GM12891 (cell line): ENCODE data around the gene NTPCR.
"Not testable (repeated sequence)": the region's sequence is repeated elsewhere in the genome, so short reads cannot be mapped to it uniquely, and the experiment has no call there.

Experiments
- DNase-seq: peaks from one replicate; pipeline ENCODE4 v3.0.0; 2011; ENCODE audit warnings: low spot score; ENCODE audit not compliant: insufficient read length
- FAIRE-seq: peaks from 2 replicates; lab custom pipeline; 2011; peaks lifted over from hg19 to GRCh38; lab: Jason Lieb, UNC
- PAX5 ChIP-seq: IDR thresholded peaks from 2 replicates; pipeline ENCODE4 v1.6.1; 2011; ENCODE audit warnings: low read length, moderate library complexity, mild to moderate bottlenecking; ENCODE audit not compliant: insufficient read depth, severe bottlenecking
- POLR2A ChIP-seq: IDR thresholded peaks from 2 replicates; pipeline ENCODE4 v1.6.1; 2011; ENCODE audit warnings: low read depth, low read length, control low read depth
- POLR2AphosphoS5 ChIP-seq: IDR thresholded peaks from 2 replicates; pipeline ENCODE4 v1.6.1; 2011; ENCODE audit warnings: low read depth, low read length, control low read depth
- POU2F2 ChIP-seq: IDR thresholded peaks from 2 replicates; pipeline ENCODE4 v1.6.1; 2011; ENCODE audit warnings: low read depth, mild to moderate bottlenecking, control low read depth, low read length, moderate library complexity
- SPI1 ChIP-seq: IDR thresholded peaks from 2 replicates; pipeline ENCODE4 v1.6.1; 2011; ENCODE audit warnings: low read depth, low read length, control low read depth
- TAF1 ChIP-seq: IDR thresholded peaks from 2 replicates; pipeline ENCODE4 v1.6.1; 2011; ENCODE audit warnings: low read depth, low read length, control low read depth

NTPCR gene

DNA sequence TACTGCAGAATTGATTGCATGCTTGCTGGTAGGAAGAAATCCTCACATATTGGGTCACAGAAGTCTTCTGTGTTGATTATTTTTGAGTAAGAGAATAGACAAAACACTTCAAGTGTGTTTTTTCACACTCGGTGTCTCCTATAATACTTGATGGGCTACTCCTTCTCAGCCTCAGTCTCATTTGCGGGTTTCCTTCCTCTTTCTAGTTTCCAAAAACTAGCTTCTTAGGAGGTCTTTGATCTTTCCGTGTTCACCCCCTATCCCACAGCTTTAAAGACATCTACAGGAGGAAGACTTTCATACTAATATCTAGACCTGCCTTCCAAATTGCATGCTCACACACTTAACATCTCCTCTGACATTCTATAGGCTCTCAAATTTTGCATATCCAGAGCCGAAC lies 40.7 kb upstream of the NTPCR start:
- TF ChIP-seq POLR2AphosphoS5 (no peak), POLR2A (no peak), PAX5 (no peak), POU2F2 (no peak), TAF1 (no peak), SPI1 (no peak)
- DNase-seq, result no peak
- FAIRE-seq, result no peak

DNA sequence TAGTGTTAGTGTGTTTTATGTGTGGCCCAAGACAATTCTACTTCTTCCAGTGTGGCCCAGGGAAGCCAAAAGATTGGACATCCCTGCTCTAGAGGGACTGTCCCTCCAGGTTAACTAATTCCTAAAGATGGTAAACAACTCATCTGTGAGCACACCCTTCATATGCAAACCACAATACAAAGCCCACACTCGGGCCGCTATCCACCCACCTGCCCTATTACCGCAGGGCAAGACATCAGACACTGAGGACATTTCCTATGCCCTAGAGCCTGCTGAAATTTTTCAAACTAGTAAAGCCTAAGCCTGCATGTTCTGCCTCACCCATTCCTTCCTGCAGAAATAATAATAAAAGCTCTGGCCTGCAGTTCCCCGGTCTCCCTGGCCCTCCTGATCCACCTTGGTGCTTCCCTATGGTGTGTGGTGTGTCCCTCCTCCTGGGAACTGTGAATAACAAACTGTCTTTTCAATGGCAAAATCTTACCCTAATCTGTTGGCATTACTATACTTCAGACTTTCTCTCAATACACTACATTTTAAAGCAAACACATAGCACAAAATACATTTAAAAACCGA lies 39.3 kb upstream of the NTPCR start:
- TF ChIP-seq POU2F2 (no peak), POLR2AphosphoS5 (no peak), POLR2A (no peak), SPI1 (no peak), TAF1 (no peak), PAX5 (no peak)
- FAIRE-seq (no peak), DNase-seq (no peak)

DNA sequence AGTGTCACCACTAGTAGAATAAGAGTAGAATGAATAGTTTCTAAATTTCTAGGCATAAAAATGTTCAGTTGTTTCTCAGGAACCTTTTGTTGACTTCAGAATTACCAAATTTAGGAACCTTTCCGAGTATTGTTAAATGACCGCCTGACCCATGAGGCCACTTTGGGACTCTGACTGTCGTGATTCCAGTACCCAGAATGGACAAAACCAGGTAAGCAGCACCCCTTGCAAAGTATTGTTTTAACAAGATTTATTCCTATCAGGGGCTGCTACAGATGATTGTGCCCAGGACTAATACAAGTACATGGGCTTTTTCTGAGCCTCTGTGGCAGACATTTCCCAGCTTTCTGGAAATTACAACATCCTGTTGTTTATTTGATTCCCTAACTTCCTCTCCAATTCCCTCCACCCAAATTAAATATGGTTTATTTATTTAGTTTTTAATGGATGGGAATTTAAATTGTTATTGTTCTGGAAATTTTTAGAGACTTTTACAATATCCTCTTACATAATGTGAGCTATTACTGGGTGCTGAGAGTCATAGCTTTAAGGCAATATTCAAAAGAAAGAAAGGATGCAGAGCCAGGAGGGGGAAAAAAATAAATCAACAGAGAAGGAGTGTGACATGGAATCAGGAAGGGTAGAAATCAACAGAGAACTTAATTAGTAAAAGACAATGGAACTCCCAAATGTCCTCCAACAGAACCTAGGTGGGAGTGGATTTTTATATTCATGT lies 37.4 kb upstream of the NTPCR start:
- TF ChIP-seq SPI1, result no peak
- no peak for DNase-seq
- no peak for FAIRE-seq

DNA sequence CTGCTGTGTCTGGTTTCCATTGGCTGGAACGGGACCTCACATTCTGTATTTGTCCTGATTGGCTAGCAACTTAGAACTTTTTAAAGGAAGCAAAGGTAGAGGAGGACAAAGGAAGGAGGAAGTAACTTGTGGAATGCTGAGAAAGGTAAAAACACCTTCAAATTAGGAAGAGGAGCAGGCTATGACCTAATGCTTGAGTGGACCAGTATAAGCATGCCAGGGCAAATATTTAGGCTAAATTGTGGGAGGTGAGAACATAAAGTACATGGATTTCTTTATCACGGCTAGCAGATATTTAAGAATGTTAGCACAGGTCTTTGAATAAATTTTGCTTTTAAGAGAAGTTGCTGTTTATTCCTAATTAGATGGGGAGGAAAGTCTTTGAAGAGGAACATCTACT lies 36.1 kb upstream of the NTPCR start:
- DNase-seq, FAIRE-seq: not testable (repeated sequence)

DNA sequence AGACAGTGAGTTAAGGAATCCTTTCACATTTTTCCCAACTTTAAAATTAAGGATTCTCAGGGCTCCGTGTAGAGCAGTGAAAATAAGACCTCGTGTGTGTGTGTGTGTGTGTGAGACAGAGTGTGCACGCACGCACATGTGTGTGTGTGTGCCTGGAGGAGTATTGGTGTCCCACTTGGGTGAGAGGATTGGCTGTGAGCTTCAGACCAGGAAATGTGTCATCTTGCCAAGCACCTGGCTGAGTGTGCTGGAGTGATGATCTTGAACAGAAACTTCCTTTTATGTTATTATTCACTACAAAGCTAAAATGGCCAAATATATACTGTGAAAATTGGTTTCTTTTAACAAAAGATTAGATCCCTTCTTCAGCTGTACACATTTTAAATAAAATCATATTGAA lies 35.2 kb upstream of the NTPCR start:
- DNase-seq (no peak), FAIRE-seq (peak; percentile 23)
- TF ChIP-seq SPI1 (no peak), POLR2AphosphoS5 (no peak), TAF1 (no peak), PAX5 (no peak), POLR2A (no peak), POU2F2 (no peak)

DNA sequence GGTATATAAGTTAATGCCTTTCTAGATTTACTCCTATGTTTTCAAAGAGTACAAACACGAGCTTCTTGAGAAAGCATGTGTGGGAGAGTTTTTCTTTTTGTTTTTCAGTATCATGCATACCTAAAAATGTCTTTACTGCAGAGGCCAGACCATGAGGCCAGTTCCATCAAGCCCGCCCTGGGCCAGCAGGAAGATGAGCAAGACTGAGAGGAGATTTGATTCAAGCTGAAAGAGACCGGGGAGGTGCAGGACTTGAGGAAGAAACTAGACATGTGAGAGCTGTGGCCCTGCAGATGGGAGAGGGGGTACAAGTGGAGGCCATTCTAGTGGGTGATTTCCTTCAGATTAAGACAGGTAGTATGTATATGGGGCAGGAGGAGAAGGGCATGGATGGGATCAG lies 33.4 kb upstream of the NTPCR start:
- FAIRE-seq, result no peak
- no peak for DNase-seq
- TF ChIP-seq TAF1 (no peak), POU2F2 (no peak), PAX5 (no peak), POLR2AphosphoS5 (no peak), SPI1 (no peak), POLR2A (no peak)

DNA sequence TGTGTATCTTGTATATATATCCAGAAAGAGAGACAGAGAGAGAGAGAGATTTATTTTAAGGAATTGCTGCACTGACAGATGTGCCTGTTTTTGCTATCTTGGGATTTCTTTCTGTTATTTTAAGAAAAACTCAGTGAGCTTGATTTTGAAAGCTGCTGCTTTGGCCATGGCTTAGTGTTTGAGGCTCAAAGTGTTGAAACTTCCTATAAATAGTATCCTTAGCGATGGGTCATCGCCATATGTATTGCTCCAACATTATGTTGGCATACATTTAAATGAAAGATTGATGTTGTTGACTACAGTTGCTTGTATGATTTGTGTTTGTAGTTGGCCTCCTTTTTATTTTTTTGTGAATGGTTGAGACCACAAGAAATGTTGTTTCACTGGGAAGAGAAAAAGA lies 29.0 kb upstream of the NTPCR start:
- no peak for TF ChIP-seq POLR2AphosphoS5
- no peak for TF ChIP-seq POLR2A
- TF ChIP-seq PAX5, result no peak
- no peak for TF ChIP-seq POU2F2
- TF ChIP-seq TAF1, result no peak
- no peak for TF ChIP-seq SPI1
- FAIRE-seq (no peak), DNase-seq (no peak)

DNA sequence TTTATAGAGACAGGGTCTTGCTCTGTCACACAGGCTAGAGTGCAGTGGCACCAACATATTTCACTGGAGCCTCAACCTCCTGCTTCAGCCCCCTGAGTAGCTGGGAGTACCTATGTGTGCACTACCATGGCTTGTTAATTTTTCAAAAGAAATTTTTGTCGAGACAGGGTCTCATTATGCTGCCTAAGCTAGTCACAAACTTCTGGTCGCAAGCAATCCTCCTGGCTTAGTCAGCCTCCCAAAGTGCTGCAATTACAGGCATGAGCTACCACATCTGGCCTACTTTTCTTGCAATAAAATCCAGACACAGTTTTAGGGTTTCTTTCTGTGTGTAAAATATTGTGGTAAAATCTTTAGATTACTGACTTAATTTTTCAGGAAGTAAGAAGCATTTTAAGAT lies 27.9 kb upstream of the NTPCR start:
- no peak for TF ChIP-seq TAF1
- no peak for TF ChIP-seq SPI1
- no peak for TF ChIP-seq POLR2A
- TF ChIP-seq PAX5, result no peak
- no peak for TF ChIP-seq POLR2AphosphoS5
- TF ChIP-seq POU2F2, result no peak
- DNase-seq (no peak), FAIRE-seq (no peak)

DNA sequence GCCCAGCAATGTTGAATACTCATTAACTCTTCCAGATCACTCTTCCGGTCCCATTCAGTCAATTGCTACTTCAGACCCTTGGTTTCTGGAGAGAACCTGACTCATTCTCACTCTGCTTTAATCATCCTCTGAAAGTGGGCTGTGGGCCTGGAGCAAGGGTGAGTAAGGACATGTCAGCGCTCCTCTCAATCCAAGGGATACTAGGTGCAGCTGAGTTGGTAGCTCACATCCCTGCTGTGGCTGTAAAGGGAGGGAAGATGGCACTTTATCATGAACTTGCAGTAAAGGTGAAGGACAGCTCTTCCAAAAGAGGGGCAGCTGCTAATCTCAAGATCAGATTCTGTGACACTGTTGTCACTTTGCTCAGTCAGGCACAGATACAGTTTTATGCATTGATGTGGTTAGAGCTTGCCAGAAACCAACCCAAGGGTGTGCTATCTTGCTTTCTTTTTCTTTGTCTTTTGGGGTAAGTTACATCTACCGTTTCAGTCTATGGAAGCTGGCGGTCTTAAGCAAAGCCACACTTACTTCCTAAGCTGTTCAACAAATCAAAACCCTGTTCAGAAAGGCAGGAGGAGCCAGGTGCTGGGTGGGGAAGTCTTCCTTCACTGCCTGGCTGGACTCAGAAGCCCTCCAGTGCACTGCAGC lies 26.5 kb upstream of the NTPCR start:
- peak; percentile 43 for FAIRE-seq
- TF ChIP-seq TAF1 (no peak), PAX5 (no peak), POU2F2 (no peak), POLR2A (no peak), POLR2AphosphoS5 (no peak), SPI1 (no peak)
- no peak for DNase-seq

DNA sequence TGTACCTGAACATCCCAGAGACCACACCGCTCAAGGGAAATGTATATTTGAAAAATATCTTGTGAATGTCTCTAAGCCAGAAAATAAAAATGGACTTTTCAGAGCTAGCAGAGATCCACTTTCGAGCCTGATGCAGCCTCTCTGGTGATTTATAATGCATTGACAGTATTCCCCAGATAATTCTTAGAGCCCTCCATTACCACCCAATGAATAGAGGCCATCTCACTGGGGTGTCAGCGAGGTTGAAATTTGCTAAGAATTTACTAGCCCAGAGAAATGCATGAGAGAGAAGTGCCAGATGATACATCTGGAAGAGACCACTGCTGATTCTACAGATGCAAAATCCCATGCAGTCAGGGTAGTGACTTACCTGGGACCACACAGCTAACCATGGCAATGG lies 25.5 kb upstream of the NTPCR start:
- TF ChIP-seq TAF1 (no peak), POLR2A (no peak), PAX5 (no peak), POLR2AphosphoS5 (no peak), POU2F2 (no peak), SPI1 (no peak)
- DNase-seq, result no peak
- FAIRE-seq, result no peak
